A549 (cell line): Measurements from ENCODE around the gene STEAP1B. TPM values are rescaled to one million over a fixed set of nuclear protein-coding genes. Genes with fewer than 3 reads are reported as not detected.

Experiments used
- ATAC-seq, 2 experiments: fragments of 200-7000 bp in 1 of 2; fragments of >200 bp in 1 of 2; cut with Nextera tagmentation in 1 of 2; cut with Tn5 transposase in 1 of 2; 3 replicates each; pipeline versions ENCODE4 v1.8.0 to v1.9.1; 2018 to 2020; ENCODE audit warnings: mild to moderate bottlenecking in 1 of 2, moderate library complexity in 1 of 2
- CTCF ChIA-PET: fragments of 300-600 bp; sonication (Branson Sonifier 250); formaldehyde crosslinking; extraction: SDS; loops from one replicate; lab custom pipeline; 2021; ENCODE audit warnings: antibody characterized with exemption, inconsistent platforms; lab: Yijun Ruan, JAX
- POLR2A ChIA-PET: fragments of 350-600 bp; formaldehyde crosslinking; extraction: SDS; loops from one replicate; lab custom pipeline; 2021; ENCODE audit warnings: antibody characterized with exemption, inconsistent platforms; lab: Yijun Ruan, JAX
- DNase-seq, 2 experiments: peaks; one replicate each; pipeline versions ENCODE4 v3.0.0 to v3.0.0-alpha.2; 2011 to 2016; ENCODE audit warnings: low read depth in 1 of 2, low spot score in 1 of 2
- FAIRE-seq: peaks from 2 replicates; lab custom pipeline; 2011; peaks lifted over from hg19 to GRCh38; lab: Jason Lieb, UNC
- H3K27ac ChIP-seq, 2 experiments: fragments of >200 bp; sonication (Bioruptor Twin); formaldehyde crosslinking; 3 replicates each; pipeline ENCODE4 v1.5.1; 2016 to 2017
- H3K4me1 ChIP-seq: fragments of >200 bp; sonication (Bioruptor Twin); formaldehyde crosslinking; 3 replicates; pipeline ENCODE4 v1.6.1; 2016
- H3K4me2 ChIP-seq: fragments of >200 bp; sonication (Bioruptor Twin); formaldehyde crosslinking; 3 replicates; pipeline ENCODE4 v1.6.1; 2016
- H3K4me3 ChIP-seq: fragments of >200 bp; sonication (Bioruptor Twin); formaldehyde crosslinking; 3 replicates; pipeline ENCODE4 v1.5.1; 2016
- H3K9me3 ChIP-seq: fragments of >200 bp; sonication (Bioruptor Twin); formaldehyde crosslinking; 3 replicates; pipeline ENCODE4 v1.6.1; 2016
- BCL3 ChIP-seq: fragments of >200 bp; sonication (Bioruptor Twin); formaldehyde crosslinking; IDR thresholded peaks from 3 replicates; pipeline ENCODE4 v1.6.1; 2016
- EHMT2 ChIP-seq: fragments of 200-600 bp; sonication (generic); IDR thresholded peaks from 2 replicates; pipeline ENCODE4 v1.6.1; 2016; ENCODE audit warnings: antibody characterized with exemption, low read depth, mild to moderate bottlenecking, moderate library complexity
- EP300 ChIP-seq, 2 experiments: fragments of >200 bp; sonication (Bioruptor Twin); formaldehyde crosslinking; IDR thresholded peaks; 2 replicates in 1 of 2; 3 replicates in 1 of 2; pipeline ENCODE4 v1.6.1; 2016 to 2017
- FOXS1 ChIP-seq: fragments of 250-450 bp; sonication (Bioruptor Pico); IDR thresholded peaks from 2 replicates; pipeline ENCODE4 v1.5.0; 2020; ENCODE audit warnings: mild to moderate bottlenecking, moderate library complexity
- KDM1A ChIP-seq: fragments of 200-600 bp; sonication (generic); IDR thresholded peaks from 2 replicates; pipeline ENCODE4 v1.6.1; 2016; ENCODE audit warnings: low read depth, mild to moderate bottlenecking
- NPAS2 ChIP-seq: fragments of 250-450 bp; sonication (Bioruptor Pico); IDR thresholded peaks from 2 replicates; pipeline ENCODE4 v1.8.0; 2022; ENCODE audit warnings: mild to moderate bottlenecking, moderate library complexity, borderline replicate concordance
- PHF8 ChIP-seq: fragments of 200-600 bp; sonication (generic); IDR thresholded peaks from 2 replicates; pipeline ENCODE4 v1.6.1; 2016; ENCODE audit warnings: low read depth, mild to moderate bottlenecking, antibody characterized with exemption, moderate library complexity, borderline replicate concordance
- POLR2A ChIP-seq: IDR thresholded peaks from 2 replicates; pipeline ENCODE4 v1.6.1; 2012; ENCODE audit warnings: mild to moderate bottlenecking, low read length
- POLR2AphosphoS2 ChIP-seq: conservative IDR thresholded peaks from 2 replicates; pipeline ENCODE4 v1.6.1; 2012; ENCODE audit warnings: low read length, improper control_type of control experiment, inconsistent platforms
- RAD21 ChIP-seq, 2 experiments: fragments of >200 bp in 1 of 2; sonication (Bioruptor Twin) in 1 of 2; formaldehyde crosslinking in 1 of 2; IDR thresholded peaks in 1 of 2; conservative IDR thresholded peaks in 1 of 2; 2 replicates in 1 of 2; 3 replicates in 1 of 2; pipeline ENCODE4 v1.6.1; 2012 to 2018; ENCODE audit warnings: inconsistent platforms in 1 of 2
- REST ChIP-seq: fragments of 200-600 bp; sonication (generic); IDR thresholded peaks from 2 replicates; pipeline ENCODE4 v1.6.1; 2016; ENCODE audit warnings: antibody characterized with exemption, mild to moderate bottlenecking, moderate library complexity
- SMC3 ChIP-seq: fragments of >200 bp; sonication (Bioruptor Twin); formaldehyde crosslinking; IDR thresholded peaks from 3 replicates; pipeline ENCODE4 v1.6.1; 2018; ENCODE audit warnings: inconsistent platforms
- SREBF2 ChIP-seq: fragments of 450-650 bp; IDR thresholded peaks from 2 replicates; pipeline ENCODE4 v1.6.1; 2014; ENCODE audit warnings: mild to moderate bottlenecking, moderate library complexity
- USF2 ChIP-seq: fragments of 450-650 bp; IDR thresholded peaks from 2 replicates; pipeline ENCODE4 v1.6.1; 2014; ENCODE audit warnings: antibody characterized with exemption
- ZFP36 ChIP-seq: fragments of 450-650 bp; IDR thresholded peaks from 2 replicates; pipeline ENCODE4 v1.6.1; 2014; ENCODE audit warnings: borderline replicate concordance; ENCODE audit not compliant: partially characterized antibody
- WGBS: methylation state at CpG from one replicate; pipeline ENCODE4 v1.1.6; 2017; ENCODE audit errors: missing lambda C conversion rate; 5-methylcytosine and 5-hydroxymethylcytosine counted together
- polyA plus RNA-seq, 4 experiments: library from polyadenylated mRNA; depleted of rRNA in 3 of 4; stranded (reverse); fragments of >200 nt; fragmentation: RNase III in 1 of 4; extraction: RNeasy Plus Mini Kit Qiagen cat#74134 plus additional on column Dnase treatment in 1 of 4; gene quantifications; 2 replicates in 3 of 4; 3 replicates in 1 of 4; pipeline ENCODE4 v1.2.3, GENCODE V29; 2011 to 2017

Gene STEAP1B
- polyA plus RNA-seq, 2 of the 4 experiments (the other 2 are of a cell fraction), result 0.08 to 0.22 TPM

- TF ChIP-seq REST, result no peak
- TF ChIP-seq POLR2A, result no peak
- TF ChIP-seq EHMT2, result no peak
- TF ChIP-seq FOXS1 (CRISPR knock-in tag), result no peak
- TF ChIP-seq BCL3, result no peak
- no peak for TF ChIP-seq POLR2AphosphoS2
These were observed 104.8 kb downstream of the STEAP1B start (continued) for GRCh38 chr7:22395222-22395621.

- CTCF ChIA-PET, result no interaction called here
- H3K4me1 ChIP-seq, result no peaks in the 10 kb centered on the region
- 33% methylated on average over 3 of the region's 3 CpGs for WGBS
- FAIRE-seq, result no peak
- H3K4me3 ChIP-seq, result no peak overlapping the region
- ATAC-seq, result no peak
- H3K27ac ChIP-seq, result no peak overlapping the region
- no peak overlapping the region for H3K4me2 ChIP-seq
- TF ChIP-seq RAD21 (conservative IDR thresholded peaks at IDR 0.05 in 1 of 2, IDR thresholded peaks at IDR 0.05 in 1 of 2) (no peak), SREBF2 (no peak), USF2 (no peak), SMC3 (no peak), EP300 (IDR thresholded peaks at IDR 0.05) (no peak), ZFP36 (no peak), PHF8 (no peak), NPAS2 (CRISPR knock-in tag) (no peak), KDM1A (no peak), EHMT2 (no peak)
- no peak for DNase-seq
- POLR2A ChIA-PET, result no interaction called here
- no peaks in the 10 kb centered on the region for H3K9me3 ChIP-seq
These were observed 105.2 kb downstream of the STEAP1B start for GRCh38 chr7:22394739-22395138.

GRCh38 chr7:22393913-22394729 is 105.9 kb downstream of the STEAP1B start:
- H3K27ac ChIP-seq, result no peak overlapping the region
- H3K4me3 ChIP-seq, result no peak overlapping the region
- FAIRE-seq (no peak), ATAC-seq (no peak), DNase-seq (no peak)
- POLR2A ChIA-PET, result no interaction called here
- 33% methylated on average over 13 of the region's 13 CpGs for WGBS
- H3K9me3 ChIP-seq, result no peaks in the 10 kb centered on the region
- H3K4me1 ChIP-seq, result no peaks in the 10 kb centered on the region
- CTCF ChIA-PET, result no interaction called here
- H3K4me2 ChIP-seq, result no peak overlapping the region
- no peak for TF ChIP-seq FOXS1 (CRISPR knock-in tag)
